Ovary (tissue), 9 donors: ENCODE results near the gene ZNF385C. TPM values are rescaled to one million over a fixed set of nuclear protein-coding genes. Genes with fewer than 3 reads are reported as not detected.
A peak's percentile ranks its signal among the peaks of the same experiment; 100 is the strongest.

Source experiments
- DNase-seq, 5 donors: peaks; one replicate each; pipeline ENCODE4 v3.0.0-alpha.2; 2019 to 2020
- H3K27ac ChIP-seq, 2 donors: fragments of 200-600 bp; one replicate each; pipeline versions ENCODE4 v1.5.1 to v1.8.0; 2019 to 2022
- H3K27me3 ChIP-seq: fragments of 200-600 bp; one replicate; pipeline ENCODE4 v1.8.0; 2022
- H3K36me3 ChIP-seq: fragments of 200-600 bp; sonication (generic); one replicate; pipeline ENCODE4 v1.5.1; 2019
- H3K4me1 ChIP-seq: one replicate; pipeline ENCODE4 v1.8.1; 2013; ENCODE audit warnings: mild to moderate bottlenecking, moderate library complexity; ENCODE audit not compliant: insufficient read depth
- H3K4me3 ChIP-seq: fragments of 200-600 bp; sonication (generic); one replicate; pipeline ENCODE4 v1.5.1; 2017
- H3K9me3 ChIP-seq, 2 donors: fragments of 200-600 bp in 1 of 2; sonication (generic) in 1 of 2; one replicate each; pipeline versions ENCODE4 v1.5.1 to v1.8.1; 2013 to 2019; ENCODE audit warnings: mild to moderate bottlenecking in 1 of 2, moderate library complexity in 1 of 2
- EP300 ChIP-seq: sonication (generic); formaldehyde crosslinking; IDR thresholded peaks from one replicate; pipeline ENCODE4 v1.6.1; 2017; ENCODE audit warnings: antibody characterized with exemption
- POLR2A ChIP-seq: fragments of 450-650 bp; IDR thresholded peaks from one replicate; pipeline ENCODE4 v1.6.1; 2017; ENCODE audit warnings: antibody characterized with exemption, mild to moderate bottlenecking, moderate library complexity
- WGBS, 3 donors: extraction: QIAGEN DNeasy Blood & Tissue Kit in 1 of 3; methylation state at CpG; one replicate each; pipeline versions ENCODE4 v1.1.5 to v1.1.7; 2013 to 2017; 5-methylcytosine and 5-hydroxymethylcytosine counted together
- intact Hi-C, 4 donors: fragments of 100-400 bp; cut with DNase I; formaldehyde crosslinking; loops; one replicate each; pipeline versions ENCODE4 v1.11.0 to v1.15.1; 2022 to 2023
- polyA plus RNA-seq, 2 donors: library from polyadenylated mRNA; stranded (reverse); fragments of 200-250 nt in 1 of 2; fragments of 350-450 nt in 1 of 2; fragmentation: Illumina TruSeq in 1 of 2; extraction: RNeasy Lipid Tissue Mini Kit (QIAGEN cat#74804) in 1 of 2; gene quantifications; one replicate each; pipeline ENCODE4 v1.2.3, GENCODE V29; 2013 to 2014
- total RNA-seq, 7 donors: library from RNA; depleted of rRNA in 2 of 7; stranded (reverse); fragments of >200 nt in 2 of 7; fragmentation: NEBNext Ultra II Directional in 3 of 7; extraction: Animal tissue kit (Norgen Biotek cat#: 25700) in 3 of 7; gene quantifications; one replicate each; pipeline versions ENCODE4 v1.1.0 to v1.2.4, GENCODE V29; 2016 to 2023
- TF ChIP-seq, protein P1 (sequence below), 3 donors: fragments of 450-650 bp in 2 of 3; fragments of 200-600 bp in 1 of 3; IDR thresholded peaks; one replicate each; pipeline versions ENCODE4 v1.5.1 to v1.8.0; 2016 to 2022; ENCODE audit warnings: antibody characterized with exemption in 3 of 3, mild to moderate bottlenecking in 1 of 3
- donor health status: DM: no; HTN: no; CAD: no; lungs with moderate emphysema.
- donor health status: DM: no; HTN: no; CAD: no.
- donor health status: Bipolar disorder and iron deficiency.
- donor health status: DM: yes; HTN: yes; CAD: no.
- donor health status: DM: no; HTN: no; CAD: no.
- donor health status: DM: yes; HTN: yes; CAD: no.

The ZNF385C gene
- total and polyA plus RNA-seq, 9 donors: 0.36 to 3.0 (median 1.7) TPM

GRCh38 chr17:42075789-42076188, 22.5 kb downstream of the ZNF385C start:
- no peaks in the 10 kb centered on the region for H3K9me3 ChIP-seq
- no peak for DNase-seq
- WGBS, 3 donors: 48 to 61% (median 49%) methylated on average over 6 of the region's 6 CpGs
- intact Hi-C loops: no loop called here
- H3K4me3 ChIP-seq: no peak overlapping the region
- no peak overlapping the region for H3K27ac ChIP-seq
- H3K27me3 ChIP-seq: no peaks in the 10 kb centered on the region
- H3K4me1 ChIP-seq: no peaks in the 10 kb centered on the region
- TF ChIP-seq, protein P1, sequence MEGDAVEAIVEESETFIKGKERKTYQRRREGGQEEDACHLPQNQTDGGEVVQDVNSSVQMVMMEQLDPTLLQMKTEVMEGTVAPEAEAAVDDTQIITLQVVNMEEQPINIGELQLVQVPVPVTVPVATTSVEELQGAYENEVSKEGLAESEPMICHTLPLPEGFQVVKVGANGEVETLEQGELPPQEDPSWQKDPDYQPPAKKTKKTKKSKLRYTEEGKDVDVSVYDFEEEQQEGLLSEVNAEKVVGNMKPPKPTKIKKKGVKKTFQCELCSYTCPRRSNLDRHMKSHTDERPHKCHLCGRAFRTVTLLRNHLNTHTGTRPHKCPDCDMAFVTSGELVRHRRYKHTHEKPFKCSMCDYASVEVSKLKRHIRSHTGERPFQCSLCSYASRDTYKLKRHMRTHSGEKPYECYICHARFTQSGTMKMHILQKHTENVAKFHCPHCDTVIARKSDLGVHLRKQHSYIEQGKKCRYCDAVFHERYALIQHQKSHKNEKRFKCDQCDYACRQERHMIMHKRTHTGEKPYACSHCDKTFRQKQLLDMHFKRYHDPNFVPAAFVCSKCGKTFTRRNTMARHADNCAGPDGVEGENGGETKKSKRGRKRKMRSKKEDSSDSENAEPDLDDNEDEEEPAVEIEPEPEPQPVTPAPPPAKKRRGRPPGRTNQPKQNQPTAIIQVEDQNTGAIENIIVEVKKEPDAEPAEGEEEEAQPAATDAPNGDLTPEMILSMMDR (IDR thresholded peaks at IDR 0.05): no peak
- TF ChIP-seq EP300 (no peak), POLR2A (no peak)
- H3K36me3 ChIP-seq: no peaks in the 10 kb centered on the region

- no peaks in the 10 kb centered on the region for H3K9me3 ChIP-seq
- H3K27ac ChIP-seq: no peak overlapping the region
- no peaks in the 10 kb centered on the region for H3K36me3 ChIP-seq
- peak in 1 of 5 donors; percentile 45 for DNase-seq
- peak overlapping the region; percentile 3 for H3K4me3 ChIP-seq
- TF ChIP-seq, protein P1 (IDR thresholded peaks at IDR 0.05): no peak
- no peak for TF ChIP-seq POLR2A
- TF ChIP-seq EP300: no peak
- intact Hi-C loops: loop anchor here in 1 of 4 donors (5.0 kb wide), 1 partner anchor 40 kb away; the partner anchor contains the start of gene DHX58
- no peaks in the 10 kb centered on the region for H3K4me1 ChIP-seq
- 6 to 14% (median 12%) methylated on average over 38 to 67 of the region's 67 CpGs for WGBS, 3 donors
- no peaks in the 10 kb centered on the region for H3K27me3 ChIP-seq
Measured at GRCh38 chr17:42072323-42073187, 25.7 kb downstream of the ZNF385C start.

- H3K27me3 ChIP-seq: no peaks in the 10 kb centered on the region
- intact Hi-C loops: loop anchor here in 1 of 4 donors (5.0 kb wide), 1 partner anchor 40 kb away; the partner anchor contains the start of gene DHX58
- H3K4me1 ChIP-seq: no peaks in the 10 kb centered on the region
- no peak for TF ChIP-seq EP300
- TF ChIP-seq, protein P1 (IDR thresholded peaks at IDR 0.05): no peak
- no peak for TF ChIP-seq POLR2A
- H3K4me3 ChIP-seq: no peak overlapping the region
- no peak overlapping the region for H3K27ac ChIP-seq
- no peaks in the 10 kb centered on the region for H3K36me3 ChIP-seq
- 23 to 28% (median 25%) methylated on average over 3 of the region's 3 CpGs for WGBS, 3 donors
- H3K9me3 ChIP-seq: no peaks in the 10 kb centered on the region
- DNase-seq: no peak
Measured at GRCh38 chr17:42071810-42072209, 26.5 kb downstream of the ZNF385C start.

GRCh38 chr17:42068979-42069378, 29.3 kb downstream of the ZNF385C start:
- no peaks in the 10 kb centered on the region for H3K36me3 ChIP-seq
- no peaks in the 10 kb centered on the region for H3K9me3 ChIP-seq
- no peak overlapping the region for H3K4me3 ChIP-seq
- H3K27me3 ChIP-seq: no peaks in the 10 kb centered on the region
- no peak overlapping the region for H3K27ac ChIP-seq
- no peak for DNase-seq
- no peaks in the 10 kb centered on the region for H3K4me1 ChIP-seq
- WGBS, 3 donors: 83 to 91% (median 86%) methylated on average over 3 of the region's 3 CpGs
- intact Hi-C loops: loop anchor here (5.0 to 10.0 kb wide), 4 partner anchors 33 to 48 kb away; partner anchors contain the start of gene DHX58 (in 2 of the 4)
- TF ChIP-seq, protein P1 (IDR thresholded peaks at IDR 0.05): no peak
- TF ChIP-seq EP300: no peak
- TF ChIP-seq POLR2A: no peak
